Kidney epithelial cell (primary cell): ENCODE results near the gene MOB3A. TPM values are rescaled to one million over a fixed set of nuclear protein-coding genes. Genes with fewer than 3 reads are reported as not detected.

Experiments
- DNase-seq: peaks from one replicate; pipeline ENCODE4 v3.0.0-alpha.2; 2010; ENCODE audit warnings: low read depth
- H3K27me3 ChIP-seq: 2 replicates; pipeline ENCODE4 v1.6.0; 2011; ENCODE audit warnings: low read length; ENCODE audit not compliant: control insufficient read depth, insufficient read depth
- H3K36me3 ChIP-seq: 2 replicates; pipeline ENCODE4 v1.5.1; 2011; ENCODE audit warnings: low read length; ENCODE audit not compliant: control insufficient read depth, insufficient read depth
- H3K4me3 ChIP-seq: 2 replicates; pipeline ENCODE4 v1.5.1; 2011; ENCODE audit warnings: low read depth, mild to moderate bottlenecking, control low read depth, low read length
- total RNA-seq: library from RNA; depleted of rRNA; stranded (reverse); fragments of >200 nt; gene quantifications from 2 replicates; pipeline ENCODE4 v1.2.3, GENCODE V29; 2015
- TF ChIP-seq, protein P1 (sequence below): IDR thresholded peaks from 2 replicates; pipeline ENCODE4 v1.5.1; 2011; ENCODE audit warnings: mild to moderate bottlenecking, moderate library complexity, low read length, control low read depth, inconsistent platforms; ENCODE audit not compliant: insufficient read depth, poor library complexity, severe bottlenecking

Gene MOB3A
- total RNA-seq, 1 donor from 2014 or later: 40.3 TPM

DNA sequence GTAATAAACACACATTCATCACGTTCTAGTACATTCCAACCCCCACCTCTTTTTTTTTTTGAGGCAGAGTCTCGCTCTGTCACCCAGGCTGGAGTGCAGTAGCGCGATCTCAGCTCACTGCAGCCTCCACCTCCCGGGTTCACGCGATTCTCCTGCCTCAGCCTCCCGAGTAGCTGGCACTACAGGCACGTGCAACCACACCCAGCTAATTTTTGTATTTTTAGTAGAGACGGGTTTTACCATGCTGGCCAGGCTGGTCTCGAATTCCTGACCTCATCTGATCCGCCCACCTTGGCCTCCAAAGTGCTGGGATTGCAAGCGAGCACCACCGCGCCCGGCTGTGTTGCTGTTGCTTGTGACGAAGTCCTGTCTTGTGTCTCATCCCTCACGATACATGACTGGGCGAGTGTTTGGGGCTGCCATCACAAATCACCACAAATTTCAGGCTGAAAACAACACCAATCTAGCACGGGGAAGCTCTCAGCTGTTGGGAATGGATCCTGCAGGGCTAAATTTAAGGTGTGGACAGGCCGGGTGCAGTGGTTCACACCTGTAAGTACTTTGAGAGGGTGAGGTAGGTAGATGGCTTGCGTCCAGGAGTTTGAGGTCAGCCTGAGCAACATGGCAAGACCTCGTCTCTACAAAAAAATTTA lies 15.7 kb downstream of the MOB3A start:
- Histone ChIP-seq H3K4me3 (no peak overlapping the region), H3K36me3 (peaks cover 4% of the 10 kb centered on the region), H3K27me3 (no peaks in the 10 kb centered on the region)
- no peak for DNase-seq
- TF ChIP-seq, protein P1, sequence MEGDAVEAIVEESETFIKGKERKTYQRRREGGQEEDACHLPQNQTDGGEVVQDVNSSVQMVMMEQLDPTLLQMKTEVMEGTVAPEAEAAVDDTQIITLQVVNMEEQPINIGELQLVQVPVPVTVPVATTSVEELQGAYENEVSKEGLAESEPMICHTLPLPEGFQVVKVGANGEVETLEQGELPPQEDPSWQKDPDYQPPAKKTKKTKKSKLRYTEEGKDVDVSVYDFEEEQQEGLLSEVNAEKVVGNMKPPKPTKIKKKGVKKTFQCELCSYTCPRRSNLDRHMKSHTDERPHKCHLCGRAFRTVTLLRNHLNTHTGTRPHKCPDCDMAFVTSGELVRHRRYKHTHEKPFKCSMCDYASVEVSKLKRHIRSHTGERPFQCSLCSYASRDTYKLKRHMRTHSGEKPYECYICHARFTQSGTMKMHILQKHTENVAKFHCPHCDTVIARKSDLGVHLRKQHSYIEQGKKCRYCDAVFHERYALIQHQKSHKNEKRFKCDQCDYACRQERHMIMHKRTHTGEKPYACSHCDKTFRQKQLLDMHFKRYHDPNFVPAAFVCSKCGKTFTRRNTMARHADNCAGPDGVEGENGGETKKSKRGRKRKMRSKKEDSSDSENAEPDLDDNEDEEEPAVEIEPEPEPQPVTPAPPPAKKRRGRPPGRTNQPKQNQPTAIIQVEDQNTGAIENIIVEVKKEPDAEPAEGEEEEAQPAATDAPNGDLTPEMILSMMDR: no peak

DNA sequence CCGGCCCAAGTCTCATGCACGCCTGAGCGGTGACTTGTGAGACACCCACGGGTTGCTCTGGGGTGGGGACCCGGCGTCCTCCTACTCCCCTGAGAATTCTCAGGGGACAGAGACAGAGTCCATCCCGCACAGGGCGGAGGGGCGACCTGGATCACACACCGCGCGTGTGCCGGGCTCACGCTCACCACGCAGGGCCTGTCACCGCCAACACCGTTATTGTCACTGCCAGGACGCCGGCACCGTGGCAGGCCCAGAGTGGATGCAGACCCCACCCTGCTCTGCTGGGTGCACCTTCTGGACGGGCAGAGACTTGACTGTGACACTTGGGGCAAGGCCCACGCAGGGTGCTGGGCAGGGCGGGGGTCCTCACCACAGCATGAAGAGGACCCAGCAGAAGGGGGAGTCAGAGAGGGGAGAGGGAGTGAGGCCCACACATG lies 16.2 kb downstream of the MOB3A start:
- Histone ChIP-seq H3K27me3 (no peaks in the 10 kb centered on the region), H3K4me3 (no peak overlapping the region), H3K36me3 (peaks cover 4% of the 10 kb centered on the region)
- TF ChIP-seq, protein P1: no peak
- DNase-seq: no peak

DNA sequence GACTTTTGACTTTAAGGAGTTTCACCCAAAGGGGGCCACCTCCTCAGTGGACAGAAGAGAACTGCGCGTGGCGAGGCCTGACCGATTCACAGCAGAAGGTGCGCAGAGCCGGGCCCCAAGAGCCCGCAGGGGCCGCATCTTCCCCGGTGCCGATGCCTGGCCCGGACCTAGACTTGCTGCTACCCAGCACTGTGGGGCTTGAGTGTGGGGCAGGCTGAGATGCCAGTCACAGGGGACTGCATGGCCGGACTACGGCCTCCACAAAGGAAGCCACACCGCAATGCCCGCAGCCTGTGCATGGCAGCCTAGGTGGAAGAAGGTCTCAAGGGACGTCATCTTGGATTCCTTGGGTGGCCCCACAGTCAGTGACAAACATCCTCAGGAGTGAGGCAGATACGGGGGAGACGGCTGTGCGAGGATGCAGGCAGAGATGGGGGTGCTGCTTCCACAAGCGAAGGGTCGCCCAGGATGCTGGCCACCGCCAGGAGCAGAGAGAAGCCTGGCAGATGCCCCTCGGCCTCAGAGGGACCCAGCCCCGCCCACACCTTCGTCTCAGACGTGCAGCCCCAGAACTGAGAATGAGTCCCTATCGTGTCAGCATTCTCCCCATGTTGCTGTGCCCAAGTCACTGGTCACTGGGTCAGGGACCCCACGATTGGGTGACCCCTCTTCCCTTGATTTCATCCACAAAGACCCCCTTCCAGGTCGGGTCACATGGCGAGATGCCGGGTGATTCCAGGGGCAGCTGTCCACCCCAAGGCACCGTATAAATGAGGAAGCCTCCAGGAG lies 16.9 kb downstream of the MOB3A start:
- H3K27me3 ChIP-seq: no peaks in the 10 kb centered on the region
- DNase-seq: no peak
- TF ChIP-seq, protein P1: no peak
- peaks cover 4% of the 10 kb centered on the region for H3K36me3 ChIP-seq
- no peak overlapping the region for H3K4me3 ChIP-seq

DNA sequence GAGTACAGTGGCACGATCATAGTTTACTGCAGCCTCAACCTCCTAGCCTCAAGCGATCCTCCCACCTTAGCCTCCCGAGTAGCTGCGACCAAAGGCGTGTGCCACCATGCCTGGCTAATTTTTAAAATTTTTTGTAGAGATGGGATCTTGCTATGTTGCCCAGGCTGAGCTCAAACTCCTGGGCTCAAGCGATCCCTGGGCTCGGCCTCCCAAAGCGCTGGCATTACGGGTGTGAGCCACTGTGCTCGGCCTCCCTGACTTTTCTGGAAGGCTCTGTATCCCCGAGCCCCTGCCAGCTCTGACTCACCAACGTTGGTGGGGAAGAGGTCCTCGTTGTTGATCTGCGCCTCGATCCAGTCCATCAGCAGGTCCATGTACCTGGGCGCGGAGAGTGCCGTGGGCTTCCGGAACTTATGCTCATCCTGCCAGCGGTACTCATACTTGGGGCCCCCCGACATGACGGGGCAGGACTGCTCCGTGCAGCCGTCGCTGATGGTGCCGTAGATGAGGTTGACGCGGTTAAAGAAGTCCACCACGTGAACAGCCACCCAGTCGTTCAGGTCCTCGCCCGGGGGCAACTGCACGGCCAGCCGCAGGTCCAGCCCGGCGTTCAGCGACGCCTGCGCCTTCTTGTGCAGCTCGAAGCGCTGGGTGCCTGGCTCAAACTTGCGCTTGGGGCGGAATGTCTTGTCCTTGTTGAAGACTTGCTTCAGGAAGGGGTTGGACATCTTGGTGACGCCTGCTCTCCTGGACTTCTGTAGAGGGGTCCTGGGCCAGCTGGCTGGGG lies 18.1 kb downstream of the MOB3A start:
- Histone ChIP-seq H3K27me3 (no peaks in the 10 kb centered on the region), H3K4me3 (no peak overlapping the region), H3K36me3 (peaks cover 4% of the 10 kb centered on the region)
- TF ChIP-seq, protein P1: no peak
- no peak for DNase-seq

DNA sequence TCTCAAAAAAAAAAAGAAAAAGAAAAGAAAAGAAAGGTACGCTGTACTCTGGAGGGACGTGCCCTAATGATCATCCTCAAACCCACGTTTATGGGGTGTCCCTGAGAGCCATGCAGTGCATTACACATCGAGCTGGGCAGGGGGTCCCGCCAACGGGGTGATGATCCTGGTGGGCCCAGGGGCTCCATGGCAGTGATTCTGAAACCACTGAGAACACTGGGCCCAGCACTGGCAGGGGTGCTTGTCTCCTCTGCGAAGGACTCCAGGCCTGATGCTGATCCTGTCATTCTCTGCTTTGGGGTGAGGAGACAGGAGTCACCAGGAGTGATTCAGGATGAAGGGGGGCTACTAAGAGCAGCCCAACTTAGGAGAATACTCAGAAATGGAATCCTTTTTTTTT lies 18.7 kb downstream of the MOB3A start:
- TF ChIP-seq, protein P1: no peak
- H3K36me3 ChIP-seq: peaks cover 3% of the 10 kb centered on the region
- DNase-seq: no peak
- H3K27me3 ChIP-seq: no peaks in the 10 kb centered on the region
- H3K4me3 ChIP-seq: no peak overlapping the region
